Prostate gland (tissue), 2 donors: ENCODE results near the gene MAP3K4.

Experiments used
- CTCF ChIP-seq, 4 experiments: fragments of 200-600 bp in 2 of 4; fragments of 450-650 bp in 2 of 4; sonication (generic) in 2 of 4; IDR thresholded peaks; 1 replicate in 3 of 4; 2 replicates in 1 of 4; pipeline ENCODE4 v1.5.1; 2016 to 2019; ENCODE audit warnings: antibody characterized with exemption in 4 of 4, mild to moderate bottlenecking in 2 of 4, moderate library complexity in 2 of 4
- POLR2A ChIP-seq: fragments of 450-650 bp; IDR thresholded peaks from one replicate; pipeline ENCODE4 v1.6.1; 2016; ENCODE audit warnings: antibody characterized with exemption, mild to moderate bottlenecking

DNA sequence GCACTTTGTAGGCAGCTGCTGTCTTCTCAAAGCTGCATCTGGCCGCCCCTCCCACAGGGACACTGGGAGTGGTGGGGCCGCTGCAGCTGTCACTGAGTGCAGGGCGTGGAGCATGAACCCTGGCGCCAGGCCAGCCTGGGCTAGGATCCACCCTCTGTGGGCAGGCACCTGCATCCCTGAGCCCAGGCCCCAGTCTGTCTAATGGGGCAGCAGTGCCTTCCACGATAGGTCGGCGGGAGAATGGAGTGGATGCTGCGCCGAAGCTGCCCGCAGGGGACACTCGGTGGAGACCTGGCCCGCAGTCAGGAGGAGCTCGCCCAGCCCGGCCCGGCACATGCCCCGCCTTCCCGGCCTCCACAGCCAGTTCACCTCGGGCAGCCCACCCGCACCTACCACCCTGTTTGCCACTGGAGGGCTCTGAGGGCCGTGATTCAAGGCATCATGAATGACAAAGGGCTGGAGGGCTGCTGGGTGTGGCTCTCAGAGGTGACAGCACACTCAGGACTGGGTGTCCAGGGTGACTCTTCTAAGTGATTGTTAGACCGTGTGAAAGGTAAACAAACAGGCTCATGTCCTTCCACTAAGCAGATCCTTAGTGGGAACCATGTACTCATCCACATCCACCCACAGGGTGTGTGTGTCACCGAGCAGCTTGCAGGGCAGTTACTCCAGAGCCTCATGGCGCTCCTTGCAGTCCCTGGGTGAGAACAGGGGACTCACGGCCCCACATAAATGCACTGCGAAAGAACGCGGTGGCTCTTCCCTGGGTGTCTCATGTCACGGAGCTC, 148.4 kb downstream of the MAP3K4 start:
- TF ChIP-seq CTCF (IDR thresholded peaks at IDR 0.05): no peak
- TF ChIP-seq POLR2A: no peak
